Activated CD4-positive, alpha-beta T cell treated with anti-CD3 and anti-CD28 coated beads, Interleukin-2, amount 50 U/mL, for 1 hour (primary cell): ENCODE measurements around the gene PHLDA1.

Source experiments
- DNase-seq: peaks from one replicate; pipeline ENCODE4 v3.0.0-alpha.2; 2020

PHLDA1 gene

DNA sequence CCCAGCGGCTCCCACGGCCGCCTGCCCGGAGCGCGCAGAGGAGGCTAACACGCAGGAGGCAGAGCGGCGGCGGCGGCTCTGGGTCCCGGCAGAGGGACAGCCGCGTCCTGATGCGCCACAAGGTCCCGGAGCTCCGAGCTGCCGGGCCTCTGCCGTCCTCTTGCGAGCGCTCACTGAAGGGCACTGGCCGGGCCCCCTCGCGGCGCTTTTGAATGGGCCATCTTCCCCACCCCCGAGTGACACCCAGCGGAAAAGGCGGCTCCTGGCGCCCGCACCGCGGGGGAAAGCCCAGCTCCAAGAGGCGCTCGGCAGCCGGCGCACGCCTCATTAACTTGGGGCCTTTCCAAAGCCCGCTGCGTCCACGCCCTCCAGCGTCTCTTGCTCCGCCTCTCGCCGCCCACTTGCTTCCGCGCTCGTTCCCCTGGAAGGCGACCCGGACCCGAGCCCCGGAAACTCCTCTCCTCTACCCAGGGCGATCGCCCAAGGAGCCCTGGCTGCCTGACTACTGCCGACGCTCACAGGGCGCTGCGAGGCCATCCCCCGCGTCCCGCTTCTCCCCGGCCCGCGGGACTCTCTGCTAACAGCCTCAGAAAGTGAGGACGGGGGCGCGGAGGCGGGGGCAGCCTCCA is at the start of gene PHLDA1:
PHLDA1 (minus strand) TSS at position 363 of the 629 bp plus-strand sequence.
- DNase-seq = peak; percentile 90

DNA sequence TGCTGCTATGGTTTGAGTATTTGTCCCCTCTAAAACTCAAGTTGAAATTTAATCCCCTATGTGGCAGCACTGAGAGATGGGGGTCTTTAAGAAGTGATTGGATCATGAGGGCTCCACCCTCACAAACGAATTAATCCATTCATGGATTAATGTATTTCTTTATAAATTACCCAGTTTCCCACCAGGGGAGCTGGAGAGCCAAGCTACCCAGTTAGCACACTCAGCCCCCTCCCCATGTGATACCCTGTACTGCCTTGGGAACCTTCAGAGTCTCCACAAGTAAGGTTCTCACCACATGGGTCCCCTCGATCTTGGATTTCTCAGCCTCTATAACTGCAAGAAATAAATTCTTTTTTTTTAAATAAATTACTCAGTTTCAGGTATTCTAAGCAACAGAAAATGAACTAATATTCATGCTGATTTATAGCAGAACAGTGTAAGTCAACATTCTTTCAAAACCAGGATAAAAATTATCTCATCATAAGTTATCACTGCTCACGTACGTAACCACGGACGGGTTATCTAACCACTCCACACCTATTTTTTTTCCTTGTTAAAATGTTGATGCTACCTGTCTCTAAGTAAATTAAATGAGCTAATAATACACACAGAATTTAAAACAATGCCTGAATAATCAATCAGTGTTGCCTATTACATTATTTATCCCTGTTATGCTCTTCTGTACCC is 49.3 kb upstream of the PHLDA1 start:
- no peak for DNase-seq

DNA sequence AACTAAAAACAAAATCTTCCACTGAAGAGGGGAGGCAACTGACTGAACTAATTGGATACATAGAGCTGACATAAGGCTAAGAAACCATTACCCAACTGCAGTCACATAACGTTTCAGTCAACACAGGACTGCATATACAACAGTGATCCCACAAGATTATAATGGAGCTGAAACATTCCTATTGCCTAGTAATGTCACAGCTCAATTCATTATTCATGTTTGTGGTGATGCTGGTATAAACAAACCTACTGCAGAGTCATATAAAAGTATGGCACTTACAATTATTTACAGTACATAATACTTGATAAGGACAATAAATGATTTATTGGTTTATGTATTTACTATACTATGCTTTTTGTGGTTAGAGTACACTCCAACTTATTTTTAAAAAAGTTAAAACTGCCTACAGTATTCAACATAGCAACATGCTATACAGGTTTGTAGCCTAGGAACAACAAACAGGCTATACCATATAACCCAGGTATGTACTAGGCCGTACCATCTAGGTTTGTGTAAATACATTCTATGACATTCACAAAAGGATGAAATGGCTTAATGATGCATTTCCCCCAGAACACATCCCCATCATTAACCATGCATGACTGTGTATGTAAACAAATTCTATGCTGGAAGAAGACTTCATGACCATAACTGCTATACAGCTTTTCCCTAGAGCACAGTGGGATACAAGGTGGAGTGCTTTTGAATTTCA is 48.6 kb upstream of the PHLDA1 start:
- no peak for DNase-seq

DNA sequence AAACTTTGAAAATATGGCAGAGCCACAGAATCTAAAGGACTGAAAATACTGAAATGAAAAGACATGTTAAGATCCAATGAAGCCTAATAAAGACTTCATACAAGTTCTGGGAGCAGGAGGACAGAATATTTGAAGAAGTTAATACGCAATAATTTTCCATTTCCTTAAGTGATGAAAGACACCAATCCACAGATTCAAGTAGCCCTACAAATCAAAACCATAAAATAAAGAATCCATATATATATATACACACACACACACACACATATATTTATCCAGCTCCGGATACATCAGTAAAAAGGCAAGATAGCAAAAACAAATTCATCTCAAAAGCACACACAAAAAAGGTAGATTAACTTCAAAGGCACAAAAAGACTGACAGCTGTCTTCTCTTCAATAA is 47.2 kb upstream of the PHLDA1 start:
- no peak for DNase-seq

DNA sequence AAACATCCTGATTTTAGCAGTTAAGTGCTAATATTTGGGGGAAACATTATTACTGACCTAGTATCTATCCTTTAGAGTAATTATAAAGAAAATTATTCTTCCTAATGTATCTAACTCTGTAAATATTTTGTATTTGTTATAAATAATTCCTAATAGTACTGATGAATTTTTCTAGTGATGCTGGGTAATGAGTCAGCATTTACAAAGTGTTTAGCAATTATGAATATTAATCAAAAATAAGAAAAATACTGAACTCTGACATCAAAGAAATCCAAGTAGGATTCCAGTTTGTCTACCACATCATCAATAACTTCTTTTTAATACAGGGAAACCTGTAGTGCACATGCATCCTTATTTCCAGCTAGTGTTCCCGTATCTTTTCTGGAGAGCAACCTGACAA is 43.9 kb upstream of the PHLDA1 start:
- no peak for DNase-seq

DNA sequence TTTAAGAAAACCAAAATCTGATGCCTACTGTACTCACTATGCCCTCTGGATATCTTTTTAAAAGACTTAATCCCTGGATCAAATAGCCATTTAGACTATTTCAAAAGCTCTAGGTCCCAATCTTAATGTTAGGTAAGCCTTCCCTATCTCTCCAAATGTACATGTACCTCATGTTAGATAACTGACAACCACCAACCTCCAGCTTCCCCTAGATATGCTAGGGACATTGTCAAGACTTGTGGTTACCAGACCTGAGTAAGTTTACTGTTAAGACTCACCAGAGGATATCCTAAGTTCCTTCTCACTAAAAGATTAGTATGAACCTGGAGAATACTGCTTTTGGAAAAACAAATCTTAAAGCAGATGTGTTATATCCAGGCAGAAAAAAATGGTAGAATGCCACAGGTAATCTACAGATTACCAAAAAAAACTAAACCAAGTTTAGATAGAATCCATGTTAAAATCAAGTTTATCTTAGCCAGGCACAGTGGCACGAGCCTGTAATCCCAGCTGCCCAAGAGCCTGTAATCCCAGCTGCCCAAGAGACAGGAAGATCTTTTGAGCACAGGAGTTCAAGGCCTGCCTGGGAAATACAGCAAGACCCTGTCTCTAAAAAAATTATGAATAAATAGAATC is 43.2 kb upstream of the PHLDA1 start:
- DNase-seq = no peak

DNA sequence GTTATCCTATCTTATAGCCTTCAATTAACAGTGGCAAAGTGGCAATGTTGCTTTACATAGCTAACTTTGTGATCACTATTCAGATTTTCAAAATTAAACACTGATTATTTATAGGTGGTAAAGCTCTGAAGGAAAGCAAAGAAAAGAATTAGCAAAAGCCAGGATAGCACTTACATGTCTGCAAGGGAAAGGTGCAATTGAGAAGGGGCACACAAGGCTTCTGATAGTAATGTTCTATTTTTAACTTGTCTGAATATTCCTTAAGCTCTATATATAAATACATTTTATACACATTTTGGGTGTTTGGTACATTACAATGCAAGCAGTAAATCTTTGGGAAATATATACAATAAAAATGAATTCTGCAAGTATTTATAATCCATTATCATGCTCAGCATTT is 42.0 kb upstream of the PHLDA1 start:
- DNase-seq = no peak

DNA sequence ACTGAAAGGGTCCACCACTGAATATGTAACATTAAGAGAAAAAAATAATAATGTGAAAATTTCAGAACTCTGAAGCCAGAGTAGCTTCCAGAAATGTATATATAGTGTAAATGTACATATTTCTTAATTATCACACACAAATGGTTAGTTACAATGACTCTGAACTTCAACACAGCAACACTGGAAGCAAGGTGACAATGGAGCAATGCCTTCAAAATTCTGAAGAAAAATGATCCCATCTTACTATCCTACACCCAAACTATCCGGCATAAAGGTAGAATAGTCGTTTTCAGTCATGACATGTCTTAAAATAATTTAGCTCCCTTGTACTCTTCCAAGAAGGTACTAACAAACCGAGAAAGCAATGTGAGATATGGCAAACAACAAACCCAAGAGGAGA is 41.0 kb upstream of the PHLDA1 start:
- no peak for DNase-seq

DNA sequence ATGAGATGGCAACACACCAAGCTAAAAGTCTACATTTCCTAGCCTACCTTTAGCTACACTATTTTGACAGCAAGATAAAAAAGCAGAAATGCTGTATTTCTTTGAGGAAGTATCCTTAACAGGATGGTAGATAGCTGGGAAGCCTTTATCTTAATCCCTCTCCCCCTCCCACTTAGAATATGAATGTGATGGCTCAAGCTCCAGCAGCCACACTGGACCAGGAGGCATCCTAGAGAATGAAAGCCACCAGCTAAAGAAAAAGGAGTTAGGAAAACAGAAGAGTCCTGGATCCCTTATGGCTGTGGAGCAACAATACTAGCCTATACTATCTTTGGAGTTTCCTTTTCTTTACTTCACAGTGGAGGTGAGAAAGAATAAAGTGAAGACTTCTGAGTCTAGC is 37.8 kb upstream of the PHLDA1 start:
- DNase-seq = no peak

DNA sequence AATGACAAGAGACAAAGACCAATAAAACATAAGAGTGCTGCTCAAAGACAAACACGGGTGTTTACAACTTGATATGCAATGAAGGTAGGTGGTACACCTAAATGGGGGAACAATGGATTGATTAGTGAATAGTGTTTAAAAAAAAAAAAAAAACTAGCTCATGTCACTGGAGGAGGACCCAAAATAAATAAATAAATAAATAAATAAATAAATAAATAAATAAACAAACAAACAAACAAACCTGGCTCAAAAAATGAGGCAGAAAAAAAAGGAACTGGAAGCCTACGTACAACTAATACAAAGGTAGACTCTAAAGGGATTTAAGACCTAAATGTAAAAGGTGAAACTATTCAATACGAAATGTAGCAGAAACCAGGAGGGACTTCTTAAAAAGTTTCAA is 34.3 kb upstream of the PHLDA1 start:
- DNase-seq = no peak

DNA sequence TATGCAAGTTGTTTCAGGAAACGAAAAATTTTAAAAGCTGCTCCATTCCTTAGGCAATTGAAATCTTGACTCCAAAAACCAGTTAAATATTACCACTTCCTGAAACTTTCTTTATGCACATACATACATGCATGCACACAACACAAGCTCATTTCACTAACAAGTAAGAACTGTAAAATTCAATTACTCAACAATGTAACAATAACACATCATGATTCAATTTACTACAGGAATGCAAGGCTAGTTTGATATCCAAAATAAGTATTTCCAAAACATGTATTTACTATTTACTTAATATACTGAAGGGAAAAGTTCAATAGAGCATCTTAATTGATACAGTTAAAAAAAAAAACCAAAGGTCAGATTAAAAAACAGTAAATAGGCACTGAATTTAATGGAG is 33.3 kb upstream of the PHLDA1 start:
- DNase-seq = no peak

DNA sequence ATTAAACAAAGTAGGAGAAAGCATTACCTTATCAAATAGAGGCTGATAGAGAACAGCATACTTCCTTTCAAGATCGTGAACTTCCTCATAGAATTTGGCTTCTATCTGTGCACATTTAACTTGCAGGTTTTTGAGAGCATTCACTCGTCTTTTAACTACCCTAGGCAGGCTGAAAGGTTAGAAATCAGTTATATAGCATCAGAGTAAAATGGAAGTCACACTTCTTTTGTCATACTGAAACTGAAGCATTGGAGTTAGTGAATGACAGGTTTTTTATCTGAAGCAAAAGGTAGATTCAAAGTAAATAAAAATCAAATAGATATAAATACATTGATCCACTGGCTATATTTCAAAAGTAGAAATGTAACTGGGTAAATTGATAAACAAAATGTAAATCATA is 28.5 kb upstream of the PHLDA1 start:
- DNase-seq = no peak

DNA sequence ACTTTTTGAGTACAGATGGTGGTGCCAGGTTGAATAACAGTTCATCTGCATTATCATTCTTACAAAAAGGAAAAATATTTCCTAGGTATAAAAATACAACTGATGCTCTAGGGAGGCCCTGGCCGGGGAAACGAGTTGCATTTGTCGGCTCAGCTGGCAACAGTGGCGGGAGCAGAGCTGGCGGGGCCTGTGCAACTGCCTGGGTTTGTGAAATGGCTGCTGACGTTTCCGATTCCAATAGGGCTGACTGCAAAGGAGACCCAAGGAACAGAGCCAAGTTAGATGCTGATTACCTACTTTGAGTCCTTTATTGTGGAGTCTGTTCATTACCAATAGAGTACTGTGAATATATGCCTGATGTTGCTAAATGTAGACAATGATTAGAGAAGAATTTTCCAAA is 25.8 kb upstream of the PHLDA1 start:
- DNase-seq = no peak

DNA sequence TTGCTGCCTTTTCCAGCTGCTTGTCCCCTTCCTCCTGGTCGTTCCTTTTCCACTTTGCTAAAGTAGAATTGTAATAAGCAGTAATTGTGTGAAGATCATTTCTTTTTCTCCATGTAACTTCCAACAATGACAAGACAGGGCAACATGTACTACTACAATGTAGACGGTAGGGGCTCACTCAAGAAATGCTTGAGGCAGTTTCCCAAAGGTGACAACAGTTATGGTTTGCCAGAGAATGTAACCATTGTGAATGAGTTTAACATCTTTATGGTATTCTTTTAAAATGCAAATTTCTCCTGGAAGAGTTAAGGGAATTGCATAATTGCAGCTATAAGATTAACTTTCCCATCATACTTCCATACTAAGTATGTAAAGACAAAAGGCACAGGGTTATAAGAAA is 23.8 kb upstream of the PHLDA1 start:
- DNase-seq = no peak

DNA sequence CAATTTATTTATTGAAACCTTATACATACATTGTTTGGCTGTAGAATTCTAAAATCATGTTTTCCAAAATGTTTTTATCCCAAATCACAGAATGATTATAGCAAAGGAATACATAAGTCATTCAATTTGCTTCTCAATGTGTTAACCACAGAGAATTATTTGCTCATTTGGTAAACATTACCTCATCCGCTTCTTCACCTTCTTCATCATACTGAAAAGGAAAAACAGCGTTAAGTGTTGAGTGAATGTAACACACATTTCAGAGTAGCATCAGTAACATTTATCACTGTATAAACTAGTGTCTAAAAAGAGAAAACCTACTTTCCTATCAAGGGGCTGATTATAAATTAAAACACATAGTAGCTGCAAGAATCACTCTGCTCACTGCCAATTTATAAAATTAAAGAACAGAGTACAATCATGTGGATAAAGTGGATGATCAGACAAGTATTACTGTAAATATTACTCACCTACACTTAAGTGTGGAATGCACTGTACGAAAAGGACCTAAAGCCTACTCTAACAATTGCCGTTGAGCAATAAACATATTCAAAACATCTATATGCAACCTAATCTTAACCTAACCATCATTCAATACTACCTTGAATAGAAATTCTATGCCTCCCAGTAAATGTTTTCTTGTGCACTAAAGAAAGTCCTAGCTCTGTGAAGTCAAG is 18.1 kb upstream of the PHLDA1 start:
- DNase-seq = no peak

DNA sequence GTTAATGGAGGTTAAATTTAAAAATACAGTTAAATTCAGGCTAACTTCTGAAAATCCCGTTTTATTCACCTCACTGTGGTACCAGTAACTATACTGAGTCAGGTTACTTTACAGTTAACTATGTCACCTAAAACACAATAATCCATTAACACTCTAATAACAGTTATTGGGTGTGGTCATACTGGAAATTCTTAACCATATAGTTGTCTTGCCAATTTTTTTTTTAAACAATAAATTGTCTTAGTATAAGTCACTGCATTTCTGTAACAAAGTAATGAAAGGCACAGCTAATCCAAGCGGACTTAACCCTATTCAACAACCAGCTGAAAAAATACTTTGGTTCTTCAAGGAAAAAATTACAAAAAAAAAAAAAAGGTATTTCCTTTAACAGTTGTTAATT is 16.2 kb upstream of the PHLDA1 start:
- DNase-seq = no peak

DNA sequence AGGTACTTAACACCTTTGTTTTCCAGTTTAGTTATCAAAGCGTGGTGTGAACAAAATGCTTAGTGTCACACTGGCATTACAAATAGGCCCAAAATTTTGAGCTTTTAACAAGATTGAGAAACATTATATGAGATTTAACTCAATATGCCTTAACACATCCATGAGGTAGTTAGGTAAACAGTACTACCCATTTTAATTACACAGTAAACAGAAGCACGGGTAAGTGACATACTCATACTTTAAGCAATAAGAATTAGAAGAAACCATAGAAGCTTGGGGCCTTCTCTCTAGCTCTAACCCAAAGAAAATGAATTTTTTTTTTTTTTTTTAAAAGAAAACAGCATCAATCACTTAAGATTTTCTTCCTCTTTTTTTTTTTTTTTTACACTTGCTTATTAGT is 15.5 kb upstream of the PHLDA1 start:
- no peak for DNase-seq

DNA sequence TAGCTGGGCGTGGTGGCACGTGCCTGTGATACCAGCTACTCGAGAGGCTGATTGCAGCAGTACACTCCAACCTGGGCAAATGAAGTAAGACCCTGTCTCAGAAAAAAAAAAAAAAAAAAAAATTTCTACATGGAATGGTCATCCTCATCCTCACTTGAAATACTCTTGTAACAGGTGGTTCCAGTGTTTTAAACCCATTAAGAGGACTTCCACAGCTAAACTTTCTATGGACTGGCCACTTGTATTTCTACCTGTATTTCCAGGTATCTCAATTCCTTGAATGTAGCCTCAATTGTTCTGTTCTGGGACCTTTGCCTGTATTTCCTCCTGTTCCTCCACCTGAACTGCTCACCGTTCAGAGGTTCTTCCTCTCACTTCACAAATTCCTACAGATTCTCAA is 11.8 kb upstream of the PHLDA1 start:
- no peak for DNase-seq

DNA sequence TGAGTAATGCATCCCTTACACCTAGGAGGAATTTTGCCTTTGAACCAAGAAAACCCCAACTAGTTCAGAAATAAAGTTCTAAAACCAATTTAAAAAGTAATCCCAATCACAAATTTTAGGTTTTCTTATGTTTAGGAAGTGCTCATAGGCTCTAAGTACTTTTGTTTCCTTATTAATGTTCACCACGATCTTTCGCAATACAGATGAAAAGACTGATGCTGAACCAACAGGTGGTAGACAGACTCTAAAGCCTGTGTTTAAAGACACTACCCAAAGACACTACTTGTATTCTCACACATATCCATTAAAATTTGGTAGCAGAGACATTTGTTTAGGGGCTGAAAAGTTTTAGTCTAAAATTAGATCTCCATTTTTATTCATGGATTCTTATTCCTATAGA is 10.6 kb upstream of the PHLDA1 start:
- DNase-seq = no peak

DNA sequence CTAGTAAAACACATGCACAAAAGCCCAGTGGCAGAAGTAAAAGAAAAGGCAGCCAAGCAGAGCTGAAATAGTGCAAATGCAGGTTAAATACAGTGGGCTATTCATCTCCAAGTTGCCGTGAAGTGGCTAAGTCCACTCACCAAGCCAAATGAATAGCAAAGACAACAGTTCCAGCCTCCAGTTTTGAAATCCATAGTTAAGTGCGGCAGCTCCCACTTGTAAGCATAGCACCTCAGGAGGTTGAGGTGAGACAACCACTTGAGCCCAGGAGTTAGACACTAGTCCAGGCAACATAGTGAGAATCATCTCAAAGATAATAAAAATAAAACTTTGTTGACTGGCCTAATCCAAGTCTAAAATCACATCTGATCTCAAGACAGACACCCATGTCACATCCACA is 9.8 kb upstream of the PHLDA1 start:
- DNase-seq = no peak

DNA sequence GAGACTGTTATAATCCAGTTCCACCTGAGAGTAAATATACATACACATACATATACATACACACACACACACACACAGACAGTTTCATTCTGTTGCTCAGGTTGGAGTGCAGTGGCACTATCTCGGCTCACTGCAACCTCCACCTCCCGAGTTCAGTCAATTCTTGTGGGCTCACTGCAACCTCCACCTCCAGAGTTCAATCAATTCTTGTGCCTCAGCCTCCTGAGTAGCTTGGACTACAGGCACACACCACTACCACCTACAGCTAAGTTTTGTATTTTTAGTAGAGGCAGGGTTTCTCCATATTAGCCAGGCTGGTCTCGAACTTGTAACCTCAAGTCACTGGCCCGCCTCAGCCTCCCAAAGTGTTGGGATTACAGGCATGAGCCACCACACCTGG is 8.9 kb upstream of the PHLDA1 start:
- DNase-seq = no peak

DNA sequence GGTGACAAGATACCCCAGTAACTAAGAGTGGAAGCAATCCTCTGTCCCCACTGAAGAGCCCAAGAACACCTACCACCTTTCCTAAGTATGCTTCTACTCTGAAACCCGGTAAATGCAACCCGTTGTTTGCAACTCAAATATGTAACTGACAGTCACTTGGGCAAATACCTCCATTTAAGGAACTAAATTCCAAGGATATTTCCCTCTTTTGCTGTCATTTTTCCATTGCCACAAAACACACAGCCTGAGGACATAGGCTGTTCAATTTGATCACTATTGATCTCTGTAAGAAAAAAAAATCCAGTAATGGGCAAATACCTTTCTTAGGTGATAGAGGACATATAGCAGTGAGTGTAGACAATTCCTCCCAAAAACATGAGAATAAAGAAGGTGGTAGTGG is 6.6 kb upstream of the PHLDA1 start:
- DNase-seq = no peak
